ENCODE results near the gene DRAXIN.

GRCh38 chr1:11658542-11658941, 33.0 kb upstream of the DRAXIN start:
- no peak for TF ChIP-seq CTCF (IDR thresholded peaks at IDR 0.05; ENCODE audit: borderline replicate concordance, extremely low read depth, low read length, poor library complexity, severe bottlenecking)
- TF ChIP-seq EZH2 (IDR thresholded peaks at IDR 0.05; ENCODE audit: borderline replicate concordance, low read depth, low read length, severe bottlenecking) = no peak
